Airway epithelial cell (primary cell): Measurements from ENCODE around the gene COL28A1. TPM values are rescaled to one million over a fixed set of nuclear protein-coding genes. Genes with fewer than 3 reads are reported as not detected.

Experiments
- total RNA-seq: library from RNA; depleted of rRNA; stranded (reverse); fragments of >200 nt; gene quantifications from 2 replicates; pipeline ENCODE4 v1.2.3, GENCODE V29; 2015

Gene COL28A1
- under 0.01 and 0.05 TPM in 2 replicates for total RNA-seq

DNA sequence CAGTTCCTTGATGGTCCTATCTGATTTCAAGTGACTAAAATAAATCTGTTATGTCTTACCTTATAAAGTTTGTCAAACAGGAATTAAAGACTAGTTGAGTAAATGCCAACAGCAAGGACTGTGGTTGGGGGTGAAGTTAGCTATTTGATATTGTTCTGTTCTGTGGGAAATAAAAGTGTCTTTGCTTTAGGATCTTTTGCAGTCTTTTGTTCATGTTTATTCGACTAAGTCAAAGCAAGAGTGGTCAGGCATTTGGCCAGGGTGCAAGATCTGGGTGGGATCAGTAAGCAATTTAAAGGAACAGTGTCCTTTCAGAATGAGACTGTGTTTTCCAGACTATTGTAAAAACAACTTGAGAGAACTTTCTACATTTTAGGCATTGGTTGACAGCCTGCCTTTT lies at the start of gene COL28A1:
COL28A1 (minus strand) TSS at position 183 of the 400 bp plus-strand sequence. CDS start 2,998 bp downstream, outside the sequence.

DNA sequence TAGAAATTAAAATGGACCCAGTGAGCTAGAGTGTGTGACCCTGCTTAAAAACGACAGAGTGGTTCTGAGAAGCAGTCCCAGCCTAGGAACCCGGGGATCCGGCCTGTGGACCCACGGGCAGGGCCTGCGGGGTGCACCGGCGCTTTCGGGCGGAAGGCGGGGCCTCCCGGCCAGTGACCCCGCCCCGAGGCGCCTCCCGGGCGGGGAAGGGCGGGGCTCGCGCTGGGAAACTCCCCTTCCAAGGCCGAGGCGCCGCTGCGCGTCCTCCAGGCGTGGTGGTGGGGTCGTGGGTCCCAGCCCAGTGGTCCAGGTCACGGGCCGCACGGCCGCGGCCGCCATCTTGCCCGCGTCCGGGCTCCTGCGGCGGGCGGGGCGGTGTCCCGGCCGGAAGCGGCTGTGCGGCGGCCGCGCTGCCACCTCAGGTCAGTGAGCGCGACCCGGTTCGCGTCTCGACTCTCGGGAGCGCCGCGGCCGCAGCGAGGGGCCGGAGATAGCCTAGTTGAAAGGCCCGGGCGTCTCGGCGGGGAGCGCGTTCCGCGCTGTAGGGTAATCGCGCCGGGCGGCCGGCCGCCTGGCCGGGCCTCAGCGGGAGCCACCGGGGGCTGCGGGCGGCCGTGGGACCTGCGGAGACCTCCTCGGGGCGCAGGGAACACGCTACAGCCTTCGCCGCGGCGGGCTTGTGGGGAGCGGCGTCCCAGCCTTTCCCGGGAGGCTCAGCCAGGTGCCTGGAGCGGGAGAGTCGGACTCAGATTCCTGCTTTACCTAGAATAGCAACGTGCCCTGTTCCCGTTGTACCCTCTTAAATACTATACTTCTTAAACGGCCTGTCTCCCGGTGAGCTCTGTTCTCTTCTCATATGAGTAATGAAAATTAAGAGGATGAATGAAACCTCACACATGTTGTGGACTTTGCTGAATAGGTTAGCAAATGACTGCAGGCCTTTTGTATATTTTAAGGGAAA lies 31.3 kb upstream of the COL28A1 start, which contains the start of gene MIOS:
MIOS (plus strand) TSS at position 234 of the 961 bp plus-strand sequence. CDS start 5,592 bp downstream, outside the sequence.

Other genes with a start within 250 kb of the COL28A1 start
- 26.2 and 31.8 TPM in 2 replicates for gene MIOS, start 31.0 kb upstream of the COL28A1 start, total RNA-seq
- gene UMAD1, start 104.9 kb upstream of the COL28A1 start, total RNA-seq, result 3.3 and 7.3 TPM in 2 replicates
- 30.3 and 42.6 TPM in 2 replicates for gene RPA3, start 182.7 kb upstream of the COL28A1 start, total RNA-seq